Measurements from ENCODE around the gene ZNF385A.

ZNF385A gene

DNA sequence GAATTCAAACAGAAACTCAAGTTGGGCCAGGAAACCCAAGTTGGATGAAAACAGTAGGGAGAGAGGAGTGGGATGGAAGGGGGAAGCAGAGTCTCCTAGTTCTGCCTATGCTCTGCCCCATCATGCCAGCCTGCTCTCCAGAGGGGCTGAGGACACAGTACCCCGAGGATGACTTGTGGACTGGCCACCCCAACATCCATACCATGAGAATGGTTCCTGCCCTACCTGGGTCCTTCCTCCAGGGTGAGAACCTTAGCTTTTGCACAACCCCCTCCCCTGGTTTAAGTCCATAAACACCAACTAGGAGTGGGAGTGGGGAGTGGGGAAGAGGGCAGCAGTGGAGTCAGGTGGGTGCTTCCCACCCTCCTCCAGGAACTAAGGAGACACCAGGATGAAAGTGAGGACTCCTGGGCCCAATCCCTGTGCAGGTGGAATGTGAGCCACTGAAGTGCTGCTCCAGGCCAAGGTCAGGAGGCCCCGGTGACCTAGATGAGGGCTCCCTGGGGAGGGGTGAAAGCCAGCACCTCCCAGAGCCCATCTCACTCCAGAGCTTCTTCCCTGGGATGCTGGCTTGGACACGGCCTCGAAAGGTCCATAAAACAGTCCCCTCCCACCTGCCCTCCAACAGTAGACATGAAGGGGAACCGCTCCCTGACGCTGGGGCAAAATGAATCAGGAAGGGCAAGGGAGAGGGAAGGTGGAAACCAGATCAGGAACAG, 6.6 kb downstream of the ZNF385A start:
- TF ChIP-seq, protein P1, sequence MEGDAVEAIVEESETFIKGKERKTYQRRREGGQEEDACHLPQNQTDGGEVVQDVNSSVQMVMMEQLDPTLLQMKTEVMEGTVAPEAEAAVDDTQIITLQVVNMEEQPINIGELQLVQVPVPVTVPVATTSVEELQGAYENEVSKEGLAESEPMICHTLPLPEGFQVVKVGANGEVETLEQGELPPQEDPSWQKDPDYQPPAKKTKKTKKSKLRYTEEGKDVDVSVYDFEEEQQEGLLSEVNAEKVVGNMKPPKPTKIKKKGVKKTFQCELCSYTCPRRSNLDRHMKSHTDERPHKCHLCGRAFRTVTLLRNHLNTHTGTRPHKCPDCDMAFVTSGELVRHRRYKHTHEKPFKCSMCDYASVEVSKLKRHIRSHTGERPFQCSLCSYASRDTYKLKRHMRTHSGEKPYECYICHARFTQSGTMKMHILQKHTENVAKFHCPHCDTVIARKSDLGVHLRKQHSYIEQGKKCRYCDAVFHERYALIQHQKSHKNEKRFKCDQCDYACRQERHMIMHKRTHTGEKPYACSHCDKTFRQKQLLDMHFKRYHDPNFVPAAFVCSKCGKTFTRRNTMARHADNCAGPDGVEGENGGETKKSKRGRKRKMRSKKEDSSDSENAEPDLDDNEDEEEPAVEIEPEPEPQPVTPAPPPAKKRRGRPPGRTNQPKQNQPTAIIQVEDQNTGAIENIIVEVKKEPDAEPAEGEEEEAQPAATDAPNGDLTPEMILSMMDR (IDR thresholded peaks at IDR 0.05; ENCODE audit: borderline replicate concordance, insufficient read depth, low read depth, low read length) = no peak
- H3K4me3 ChIP-seq (ENCODE audit: low read depth, low read length) = no peak overlapping the region

GRCh38 chr12:54377007-54377406, 7.5 kb downstream of the ZNF385A start:
- TF ChIP-seq, protein P1 (IDR thresholded peaks at IDR 0.05; ENCODE audit: borderline replicate concordance, insufficient read depth, low read depth, low read length) = no peak
- H3K4me3 ChIP-seq (ENCODE audit: low read depth, low read length) = no peak overlapping the region

DNA sequence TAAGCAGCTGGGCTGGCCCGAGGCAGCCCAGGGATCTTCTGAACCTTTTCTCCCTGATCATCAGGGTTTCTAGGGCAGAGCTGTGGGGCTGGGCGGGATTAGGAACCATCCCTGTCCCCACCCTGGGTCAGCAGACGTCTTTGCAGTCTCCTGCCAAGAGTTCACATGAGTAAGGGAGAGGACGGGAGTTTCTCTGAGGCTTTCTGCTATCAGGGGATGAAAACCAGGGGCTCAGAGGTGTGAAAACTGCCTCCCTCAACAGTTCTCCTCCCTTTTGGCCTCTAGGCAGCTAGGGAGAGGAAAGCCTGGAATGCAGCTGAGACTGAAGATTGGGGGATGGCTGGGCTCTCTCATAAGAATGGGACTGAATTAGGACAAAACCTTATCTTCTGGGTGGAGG, 7.9 kb downstream of the ZNF385A start:
- TF ChIP-seq, protein P1 (IDR thresholded peaks at IDR 0.05; ENCODE audit: borderline replicate concordance, insufficient read depth, low read depth, low read length) = no peak
- no peak overlapping the region for H3K4me3 ChIP-seq (ENCODE audit: low read depth, low read length)

DNA sequence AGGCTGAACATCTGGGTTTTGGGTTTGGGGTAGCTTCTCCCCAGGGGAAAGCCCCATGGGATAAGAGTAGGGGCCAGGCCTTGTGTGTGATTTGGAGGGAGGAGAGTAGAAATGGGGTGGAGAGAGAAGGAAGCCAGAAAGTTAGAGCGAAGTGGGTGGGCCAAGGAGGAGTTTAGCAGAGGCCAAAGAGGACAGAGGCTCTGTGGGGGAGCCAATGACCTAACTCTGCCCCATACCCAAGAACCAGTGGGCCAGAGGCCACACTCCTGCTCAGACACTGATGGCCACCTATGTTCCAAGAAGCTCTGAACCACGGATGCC, 9.3 kb downstream of the ZNF385A start:
- TF ChIP-seq, protein P1 (IDR thresholded peaks at IDR 0.05; ENCODE audit: borderline replicate concordance, insufficient read depth, low read depth, low read length) = no peak
- H3K4me3 ChIP-seq (ENCODE audit: low read depth, low read length) = no peak overlapping the region

DNA sequence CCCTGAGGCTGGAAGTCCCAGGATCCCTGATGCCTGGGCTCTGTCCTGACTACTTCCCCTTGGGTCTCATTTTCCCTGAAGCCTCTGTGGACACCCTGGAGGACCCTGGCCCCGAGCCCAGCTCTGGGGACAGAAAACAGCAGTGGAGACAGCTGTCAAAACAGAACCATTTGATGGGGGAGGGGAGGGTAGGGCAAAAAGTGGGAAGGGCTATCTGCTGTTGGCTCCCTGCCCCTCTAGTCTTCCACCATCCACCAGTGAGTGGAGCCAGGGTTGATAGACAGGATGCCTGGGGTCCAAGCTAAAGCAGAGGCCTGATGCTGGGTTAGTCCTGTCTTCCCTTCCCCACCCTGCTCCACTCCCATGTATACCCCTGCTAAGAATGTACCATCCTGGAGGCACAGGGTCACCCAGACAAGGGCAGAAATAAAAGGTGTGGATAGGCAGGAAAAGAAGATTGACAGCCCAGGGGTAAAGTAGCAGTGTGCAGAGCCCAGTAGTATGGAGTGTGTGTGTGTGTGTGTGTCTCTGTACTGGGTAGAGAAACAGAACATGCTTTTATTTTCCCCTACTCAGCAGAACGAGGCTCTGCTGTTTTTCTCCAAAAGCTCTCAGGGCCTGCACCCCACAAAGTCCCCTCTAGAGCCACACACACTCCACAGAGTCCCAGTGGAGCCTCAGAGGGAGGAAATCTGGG, 9.8 kb downstream of the ZNF385A start:
- no peak overlapping the region for H3K4me3 ChIP-seq (ENCODE audit: low read depth, low read length)
- TF ChIP-seq, protein P1 (IDR thresholded peaks at IDR 0.05; ENCODE audit: borderline replicate concordance, insufficient read depth, low read depth, low read length) = no peak

- no peak overlapping the region for H3K4me3 ChIP-seq (ENCODE audit: low read depth, low read length)
These were observed 10.6 kb downstream of the ZNF385A start for GRCh38 chr12:54373649-54374561.

More at GRCh38 chr12:54373649-54374561, 10.6 kb downstream of the ZNF385A start:
- TF ChIP-seq, protein P1 (IDR thresholded peaks at IDR 0.05; ENCODE audit: borderline replicate concordance, insufficient read depth, low read depth, low read length) = no peak

All from GM12875 (cell line).